Neural cell (in vitro differentiated cells): ENCODE data around the gene CCL4L2. TPM values are rescaled to one million over a fixed set of nuclear protein-coding genes. Genes with fewer than 3 reads are reported as not detected.
"Not testable (repeated sequence)": the region's sequence is repeated elsewhere in the genome, so short reads cannot be mapped to it uniquely, and the experiment has no call there.

Source experiments
- H2AFZ ChIP-seq: fragments of 200-600, 300-800 bp; sonication (generic), shearing (Covaris generic); 2 replicates; pipeline ENCODE4 v1.6.0; 2014; ENCODE audit warnings: low read depth, mild to moderate bottlenecking, antibody characterized with exemption, low read length, moderate library complexity
- H3F3A ChIP-seq: fragments of 200-600 bp; shearing (Covaris generic); 2 replicates; pipeline ENCODE4 v1.6.1; 2016; ENCODE audit warnings: mild to moderate bottlenecking, moderate library complexity, mixed read lengths, antibody characterized with exemption, low read length; ENCODE audit not compliant: insufficient read depth, poor library complexity, severe bottlenecking
- H3K27ac ChIP-seq: fragments of 200-600, 300-800 bp; sonication (generic), shearing (Covaris generic); 2 replicates; pipeline ENCODE4 v1.5.1; 2014; ENCODE audit warnings: mild to moderate bottlenecking, low read length, moderate library complexity
- H3K27me3 ChIP-seq: fragments of 300-800, 200-600 bp; sonication (generic), shearing (Covaris generic); 2 replicates; pipeline ENCODE4 v1.6.0; 2014; ENCODE audit warnings: mild to moderate bottlenecking, low read depth, low read length, moderate library complexity; ENCODE audit not compliant: insufficient read depth
- H3K36me3 ChIP-seq: fragments of 300-800, 200-600 bp; sonication (generic), shearing (Covaris generic); 2 replicates; pipeline ENCODE4 v1.5.1; 2014; ENCODE audit warnings: mild to moderate bottlenecking, antibody characterized with exemption, low read length, moderate library complexity; ENCODE audit not compliant: insufficient read depth
- H3K4me2 ChIP-seq: fragments of 300-800, 200-600 bp; sonication (generic), shearing (Covaris generic); 2 replicates; pipeline ENCODE4 v1.6.0; 2014; ENCODE audit warnings: mild to moderate bottlenecking, low read length
- H3K4me3 ChIP-seq: fragments of 300-800, 200-600 bp; sonication (generic), shearing (Covaris generic); 2 replicates; pipeline ENCODE4 v1.5.1; 2014; ENCODE audit warnings: mild to moderate bottlenecking, low read length, moderate library complexity
- H3K79me2 ChIP-seq: fragments of 200-600 bp; shearing (Covaris generic); replicated peaks from 2 replicates; pipeline ENCODE4 v1.6.0; 2014; ENCODE audit warnings: mild to moderate bottlenecking, low read length, moderate library complexity; ENCODE audit not compliant: insufficient read depth
- H3K9ac ChIP-seq: fragments of 300-800, 200-600 bp; sonication (generic), shearing (Covaris generic); 2 replicates; pipeline ENCODE4 v1.6.1; 2016; ENCODE audit warnings: mild to moderate bottlenecking, low read length, mixed read lengths
- H3K9me2 ChIP-seq: fragments of 200-600 bp; shearing (Covaris generic); 2 replicates; pipeline ENCODE4 v1.6.1; 2016; ENCODE audit warnings: mild to moderate bottlenecking, low read length, mixed read lengths; ENCODE audit not compliant: insufficient read depth
- H3K9me3 ChIP-seq: fragments of 200-600, 300-800 bp; sonication (generic), shearing (Covaris generic); 2 replicates; pipeline ENCODE4 v1.6.1; 2016; ENCODE audit warnings: mild to moderate bottlenecking, mixed run types, low read length, moderate library complexity, mixed read lengths
- H4K20me1 ChIP-seq: fragments of 200-600 bp; shearing (Covaris generic); 2 replicates; pipeline ENCODE4 v1.6.1; 2016; ENCODE audit warnings: mild to moderate bottlenecking, mixed run types; ENCODE audit not compliant: insufficient read depth
- CTCF ChIP-seq: fragments of 450-650 bp; IDR thresholded peaks from 2 replicates; pipeline ENCODE4 v1.5.1; 2014; ENCODE audit warnings: antibody characterized with exemption, mild to moderate bottlenecking, moderate library complexity; ENCODE audit not compliant: poor library complexity, severe bottlenecking
- EP300 ChIP-seq: fragments of 450-650 bp; conservative IDR thresholded peaks from 2 replicates; pipeline ENCODE4 v1.6.1; 2014; ENCODE audit warnings: antibody characterized with exemption, mild to moderate bottlenecking, moderate library complexity; ENCODE audit not compliant: poor library complexity, severe bottlenecking
- EZH2 ChIP-seq: fragments of 200-600, 300-800 bp; shearing (Covaris generic), sonication (generic); IDR thresholded peaks from 2 replicates; pipeline ENCODE4 v1.6.1; 2014; ENCODE audit warnings: antibody characterized with exemption, low read length, borderline replicate concordance, mild to moderate bottlenecking; ENCODE audit not compliant: insufficient read depth, poor library complexity, severe bottlenecking
- MXI1 ChIP-seq: fragments of 450-650 bp; conservative IDR thresholded peaks from 2 replicates; pipeline ENCODE4 v1.6.1; 2014; ENCODE audit warnings: antibody characterized with exemption, mild to moderate bottlenecking; ENCODE audit not compliant: poor library complexity, severe bottlenecking
- POLR2AphosphoS5 ChIP-seq: IDR thresholded peaks from 2 replicates; pipeline ENCODE4 v1.6.1; 2012
- RAD21 ChIP-seq: fragments of 450-650 bp; conservative IDR thresholded peaks from 2 replicates; pipeline ENCODE4 v1.6.1; 2014; ENCODE audit warnings: antibody characterized with exemption, mild to moderate bottlenecking, moderate library complexity
- REST ChIP-seq: IDR thresholded peaks from 2 replicates; pipeline ENCODE4 v1.6.1; 2012; ENCODE audit warnings: borderline replicate concordance
- SMC3 ChIP-seq: fragments of 450-650 bp; conservative IDR thresholded peaks from 2 replicates; pipeline ENCODE4 v1.6.1; 2014; ENCODE audit warnings: antibody characterized with exemption, mild to moderate bottlenecking, moderate library complexity; ENCODE audit not compliant: poor library complexity
- TAF1 ChIP-seq: IDR thresholded peaks from 2 replicates; pipeline ENCODE4 v1.6.1; 2012; ENCODE audit warnings: low read depth
- polyA plus RNA-seq: library from polyadenylated mRNA; depleted of rRNA; stranded (reverse); fragments of >200 nt; gene quantifications from 2 replicates; pipeline ENCODE4 v1.2.3, GENCODE V29; 2014

Gene CCL4L2
- polyA plus RNA-seq, 1 donor from 2014 or later = not detected

GRCh38 chr17:36209575-36209974, 1.3 kb upstream of the CCL4L2 start:
- H3F3A ChIP-seq = no peaks in the 10 kb centered on the region
- H3K9me2 ChIP-seq = no peaks in the 10 kb centered on the region
- H2AFZ ChIP-seq = no peak overlapping the region
- no peaks in the 10 kb centered on the region for H4K20me1 ChIP-seq
- no peaks in the 10 kb centered on the region for H3K36me3 ChIP-seq
- H3K9ac ChIP-seq = no peak overlapping the region
- no peak overlapping the region for H3K27ac ChIP-seq
- no peaks in the 10 kb centered on the region for H3K79me2 ChIP-seq
- peaks cover 3% of the 10 kb centered on the region for H3K27me3 ChIP-seq
- H3K4me3 ChIP-seq = no peak overlapping the region
- H3K4me2 ChIP-seq = no peak overlapping the region
- H3K9me3 ChIP-seq = no peaks in the 10 kb centered on the region
- TF ChIP-seq SMC3 (no peak), EP300 (no peak), MXI1 (no peak), CTCF (no peak), POLR2AphosphoS5 (no peak), EZH2 (no peak), RAD21 (no peak), REST (no peak), TAF1 (no peak)

GRCh38 chr17:36211484-36212271, 815 bp downstream of the CCL4L2 start:
- H3F3A ChIP-seq, H3K4me2 ChIP-seq, H4K20me1 ChIP-seq, H3K27ac ChIP-seq, H3K27me3 ChIP-seq, H2AFZ ChIP-seq, H3K9me2 ChIP-seq, H3K9ac ChIP-seq, H3K4me3 ChIP-seq, H3K36me3 ChIP-seq, H3K79me2 ChIP-seq, H3K9me3 ChIP-seq: not testable (repeated sequence)

- Histone ChIP-seq H2AFZ (no peak overlapping the region), H3K79me2 (no peaks in the 10 kb centered on the region), H3K9me3 (no peaks in the 10 kb centered on the region), H3K4me3 (no peak overlapping the region), H3K27me3 (no peaks in the 10 kb centered on the region), H3K4me2 (no peak overlapping the region), H3K36me3 (no peaks in the 10 kb centered on the region), H3K9ac (no peak overlapping the region), H3K27ac (no peak overlapping the region), H3F3A (no peaks in the 10 kb centered on the region), H4K20me1 (no peaks in the 10 kb centered on the region), H3K9me2 (no peaks in the 10 kb centered on the region)
- TF ChIP-seq REST = no peak
- no peak for TF ChIP-seq CTCF
- no peak for TF ChIP-seq TAF1
- no peak for TF ChIP-seq EP300
- no peak for TF ChIP-seq RAD21
- no peak for TF ChIP-seq EZH2
- no peak for TF ChIP-seq MXI1
- TF ChIP-seq SMC3 = no peak
- TF ChIP-seq POLR2AphosphoS5 = no peak
Measured at GRCh38 chr17:36212272-36212605, 1.4 kb downstream of the CCL4L2 start.
